Mucosa of descending colon (tissue), 3 donors: ENCODE measurements around the gene PA2G4. TPM values are rescaled to one million over a fixed set of nuclear protein-coding genes. Genes with fewer than 3 reads are reported as not detected.

Source experiments
- ATAC-seq: fragments of 200-7000 bp; cut with Tn5 transposase; one replicate; pipeline ENCODE4 v1.9.1; 2020; ENCODE audit warnings: mild to moderate bottlenecking, moderate library complexity
- DNase-seq, 3 donors: peaks; one replicate each; pipeline ENCODE4 v3.0.0-alpha.2; 2020
- H3K36me3 ChIP-seq: fragments of 200-600 bp; one replicate; pipeline ENCODE4 v1.8.0; 2021; ENCODE audit warnings: low read depth, mild to moderate bottlenecking
- H3K4me1 ChIP-seq: fragments of 200-600 bp; one replicate; pipeline ENCODE4 v1.8.0; 2021; ENCODE audit warnings: low read depth, mild to moderate bottlenecking
- H3K4me3 ChIP-seq: fragments of 200-600 bp; one replicate; pipeline ENCODE4 v1.8.0; 2021; ENCODE audit warnings: mild to moderate bottlenecking
- H3K9me3 ChIP-seq: fragments of 200-600 bp; one replicate; pipeline ENCODE4 v1.8.0; 2021; ENCODE audit warnings: mild to moderate bottlenecking
- CTCF ChIP-seq: fragments of 200-600 bp; IDR thresholded peaks from one replicate; pipeline ENCODE4 v1.8.0; 2022; ENCODE audit warnings: antibody characterized with exemption, mild to moderate bottlenecking
- intact Hi-C, 2 donors: fragments of 100-400 bp; cut with DNase I in 1 of 2; cut with micrococcal nuclease in 1 of 2; formaldehyde crosslinking; loops; one replicate each; pipeline versions ENCODE4 v1.11.0 to v1.11.1; 2022; cut with DNase I, micrococcal nuclease
- total RNA-seq, 3 donors: library from RNA; stranded (reverse); fragmentation: NEBNext Ultra II Directional in 2 of 3; extraction: Animal tissue kit (Norgen Biotek cat#: 25700) in 2 of 3; gene quantifications; one replicate each; pipeline versions ENCODE4 v1.2.1 to v1.2.4, GENCODE V29; 2021 to 2023
- donor health status: DM: no; HTN: no; CAD: no; lungs with moderate emphysema.
- donor health status: DM: no; HTN: no; CAD: no.
- donor health status: DM: no; HTN: yes; CAD: no.

PA2G4 gene
- total RNA-seq, 3 donors from 2014 or later, result 61.7 to 94.9 (median 90.3) TPM

- DNase-seq (peak; percentile 81 to 85 (median 82)), ATAC-seq (peak; percentile 64)
- intact Hi-C loops, result no loop called here
- Histone ChIP-seq H3K9me3 (no peaks in the 10 kb centered on the region), H3K4me3 (peak overlapping the region; percentile 70), H3K36me3 (no peaks in the 10 kb centered on the region), H3K4me1 (peaks cover 34% of the 10 kb centered on the region)
- peak; percentile 28 for TF ChIP-seq CTCF
Observed at GRCh38 chr12:56157201-56158028, 53.1 kb downstream of the PA2G4 start.

DNA sequence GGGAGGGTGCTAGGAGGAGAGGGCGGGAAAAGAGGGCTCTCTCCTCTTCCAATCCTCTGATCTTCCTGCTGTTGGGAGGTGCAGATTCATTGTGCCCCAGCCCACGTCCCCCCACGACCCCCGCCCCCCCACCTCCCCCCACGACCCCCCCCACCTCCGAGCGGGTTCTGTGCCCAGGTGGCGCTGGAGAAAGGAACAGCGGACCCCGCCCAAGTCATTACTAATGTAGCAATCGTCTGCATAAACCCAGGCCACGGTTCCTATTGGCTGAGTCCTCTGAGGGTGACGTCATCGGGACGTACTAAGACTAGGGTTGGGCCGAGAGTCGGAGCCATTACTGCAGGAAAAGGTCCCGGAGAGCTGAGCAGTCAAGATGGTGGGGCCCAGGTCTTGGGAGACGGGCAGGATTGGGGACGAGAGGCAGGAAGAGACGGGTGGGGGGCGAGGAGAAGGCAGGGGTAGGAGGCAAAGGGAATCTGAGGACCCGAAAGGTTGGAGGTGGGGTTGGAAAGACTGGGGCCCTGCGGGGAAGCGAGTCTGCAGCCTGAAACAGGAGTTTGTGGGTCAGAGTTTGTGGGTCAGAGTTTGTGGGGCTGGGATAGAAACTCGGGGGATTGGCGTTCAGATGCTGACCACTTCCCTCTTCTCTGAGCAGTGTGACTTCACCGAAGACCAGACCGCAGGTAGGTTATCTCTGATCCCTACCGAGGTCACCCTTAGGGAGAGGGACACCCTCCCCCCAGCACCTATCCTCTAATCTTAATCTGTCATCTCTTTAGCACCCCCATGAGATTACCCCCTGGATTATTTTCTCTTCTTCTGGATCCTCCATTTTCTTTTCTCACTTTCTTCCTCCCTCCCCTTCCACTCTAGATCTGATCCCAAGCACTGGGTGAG lies 53.9 kb downstream of the PA2G4 start, which contains the start of gene MYL6:
Gene MYL6, plus strand, starts transcription at position 331 of the 897 bp plus-strand sequence. Its CDS starts 43 bp downstream, at position 374.
- H3K4me3 ChIP-seq, result peak within 1 kb of the TSS; percentile 70
- no peak for TF ChIP-seq CTCF
- peaks cover 27% of the 10 kb centered on the region for H3K4me1 ChIP-seq
- H3K9me3 ChIP-seq, result no peaks in the 10 kb centered on the region
- no peaks in the 10 kb centered on the region for H3K36me3 ChIP-seq
- DNase-seq (peak; percentile 91 to 99 (median 95)), ATAC-seq (peak; percentile 88)
- intact Hi-C loops, result no loop called here

DNA sequence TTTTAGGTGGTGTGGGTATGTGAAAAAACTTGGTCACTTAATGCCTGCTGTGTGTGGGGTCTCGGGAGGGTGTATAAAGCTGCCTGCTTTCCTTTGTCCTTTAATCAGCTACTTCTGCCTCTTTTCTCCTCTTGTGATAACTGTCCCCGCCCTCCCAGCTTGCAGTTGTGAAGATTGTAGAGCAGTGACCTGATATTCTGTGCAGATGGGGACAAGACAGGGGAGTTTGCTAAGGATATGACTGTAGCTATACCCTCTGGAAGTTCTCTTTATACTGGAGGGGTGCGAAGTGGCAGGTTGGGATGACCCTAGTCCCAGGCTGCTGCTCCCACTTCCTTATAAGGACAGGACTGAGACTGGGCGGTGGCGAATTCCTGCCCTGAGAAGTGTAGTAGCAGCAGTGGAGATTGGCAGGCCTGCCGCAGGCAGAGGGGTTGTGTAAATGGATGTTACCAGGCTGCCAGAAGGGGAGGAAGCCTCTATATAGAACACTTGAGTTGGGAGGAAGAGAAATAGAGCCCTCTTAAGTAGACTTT lies 54.6 kb downstream of the PA2G4 start:
- peak; percentile 63 for ATAC-seq
- DNase-seq, result peak; percentile 84 to 90 (median 89)
- Histone ChIP-seq H3K36me3 (peaks cover 3% of the 10 kb centered on the region), H3K4me3 (peak overlapping the region; percentile 70), H3K4me1 (peaks cover 27% of the 10 kb centered on the region), H3K9me3 (no peaks in the 10 kb centered on the region)
- no peak for TF ChIP-seq CTCF
- intact Hi-C loops, result no loop called here

- intact Hi-C loops, result no loop called here
- H3K9me3 ChIP-seq, result no peaks in the 10 kb centered on the region
- H3K4me3 ChIP-seq, result peak overlapping the region; percentile 70
- DNase-seq, result no peak
- peaks cover 27% of the 10 kb centered on the region for H3K4me1 ChIP-seq
- peaks cover 5% of the 10 kb centered on the region for H3K36me3 ChIP-seq
- no peak for ATAC-seq
- TF ChIP-seq CTCF, result no peak
Observed at GRCh38 chr12:56159482-56160192, 55.3 kb downstream of the PA2G4 start.
